Kidney (tissue), 14 donors: ENCODE results near the gene FMNL2. TPM values are rescaled to one million over a fixed set of nuclear protein-coding genes. Genes with fewer than 3 reads are reported as not detected.

Experiments used
- DNase-seq, 5 donors: peaks; one replicate each; pipeline ENCODE4 v3.0.0-alpha.2; 2013 to 2020
- FAIRE-seq: peaks from 2 replicates; lab custom pipeline; 2012; peaks lifted over from hg19 to GRCh38; lab: Jason Lieb, UNC
- H3K27ac ChIP-seq, 2 donors: one replicate each; pipeline ENCODE4 v1.7.0; 2013; ENCODE audit warnings: low read depth in 2 of 2, low read length in 2 of 2, inconsistent platforms in 1 of 2
- H3K27me3 ChIP-seq: one replicate; pipeline ENCODE4 v1.7.1; 2013; ENCODE audit warnings: low read length, inconsistent platforms; ENCODE audit not compliant: control insufficient read depth, insufficient read depth
- H3K36me3 ChIP-seq, 3 donors: one replicate each; pipeline versions ENCODE4 v1.7.0 to v1.7.1; 2013; ENCODE audit warnings: low read length in 3 of 3, control low read depth in 1 of 3, inconsistent platforms in 1 of 3; ENCODE audit not compliant: insufficient read depth in 3 of 3, control insufficient read depth in 2 of 3
- H3K4me1 ChIP-seq, 3 donors: one replicate each; pipeline versions ENCODE4 v1.7.0 to v1.7.1; 2013; ENCODE audit warnings: low read length in 3 of 3, inconsistent platforms in 1 of 3, low read depth in 1 of 3; ENCODE audit not compliant: control insufficient read depth in 2 of 3, insufficient read depth in 2 of 3
- H3K4me3 ChIP-seq, 3 donors: one replicate each; pipeline versions ENCODE4 v1.7.0 to v1.8.1; 2013; ENCODE audit warnings: low read length in 3 of 3, control low read depth in 1 of 3, inconsistent platforms in 1 of 3
- H3K9ac ChIP-seq, 3 donors: one replicate each; pipeline versions ENCODE4 v1.7.0 to v1.7.1; 2013; ENCODE audit warnings: low read length in 3 of 3, control low read depth in 1 of 3, inconsistent platforms in 1 of 3
- H3K9me3 ChIP-seq, 3 donors: one replicate each; pipeline versions ENCODE4 v1.7.0 to v1.7.1; 2013; ENCODE audit warnings: low read length in 3 of 3, control low read depth in 1 of 3, inconsistent platforms in 1 of 3; ENCODE audit not compliant: control insufficient read depth in 2 of 3, insufficient read depth in 1 of 3
- CTCF ChIP-seq: IDR thresholded peaks from 3 replicates; pipeline ENCODE4 v1.5.1; 2012; ENCODE audit warnings: mild to moderate bottlenecking, moderate library complexity, borderline replicate concordance; ENCODE audit not compliant: insufficient read depth; ENCODE audit errors: extremely low read depth
- intact Hi-C: fragments of 100-400 bp; cut with DNase I; formaldehyde crosslinking; loops from one replicate; pipeline ENCODE4 v1.11.1; 2022
- polyA plus RNA-seq: library from polyadenylated mRNA; stranded (reverse); fragments of 350-450 nt; fragmentation: Illumina TruSeq; extraction: RNeasy Lipid Tissue Mini Kit (QIAGEN cat#74804); gene quantifications from one replicate; pipeline ENCODE4 v1.2.3, GENCODE V29; 2014; ENCODE audit warnings: low read depth, low replicate concordance; ENCODE audit not compliant: insufficient read depth
- total RNA-seq: library from RNA; stranded (reverse); fragmentation: NEBNext Ultra II Directional; extraction: Animal tissue kit (Norgen Biotek cat#: 25700); gene quantifications from one replicate; pipeline ENCODE4 v1.2.1, GENCODE V29; 2021
- donor health status: control.
- donor health status: control.
- donor health status: control.
- donor health status: control.
- donor health status: control.
- donor health status: DM: yes; HTN: yes; CAD: no.
- donor health status: Normal renal cell carcinoma (clear cell type).

FMNL2 gene
- total and polyA plus RNA-seq, 2 donors from 2014 or later, result 10.7 to 39.1 TPM

- H3K27ac ChIP-seq, result no peak overlapping the region
Measured at GRCh38 chr2:152511981-152512380, 177.0 kb downstream of the FMNL2 start.

GRCh38 chr2:152513029-152513428 lies 178.1 kb downstream of the FMNL2 start:
- FAIRE-seq, result no peak
- H3K9me3 ChIP-seq, result no peaks in the 10 kb centered on the region
- no peak overlapping the region for H3K4me3 ChIP-seq
- DNase-seq, result no peak
- no peaks in the 10 kb centered on the region for H3K27me3 ChIP-seq
- TF ChIP-seq CTCF, result no peak
- intact Hi-C loops, result no loop called here
- H3K9ac ChIP-seq, result no peak overlapping the region
- no peaks in the 10 kb centered on the region for H3K36me3 ChIP-seq
- peaks cover 0 to 4% (median 0%) of the 10 kb centered on the region in 3 donors for H3K4me1 ChIP-seq
- no peak overlapping the region for H3K27ac ChIP-seq

More at GRCh38 chr2:152511981-152512380, 177.0 kb downstream of the FMNL2 start:
- no peak for DNase-seq
- H3K4me3 ChIP-seq, result no peak overlapping the region
- no peaks in the 10 kb centered on the region for H3K27me3 ChIP-seq
- no peaks in the 10 kb centered on the region for H3K9me3 ChIP-seq
- no peak overlapping the region for H3K9ac ChIP-seq
- FAIRE-seq, result no peak
- intact Hi-C loops, result no loop called here
- H3K4me1 ChIP-seq, result peaks cover 0 to 4% (median 2%) of the 10 kb centered on the region in 3 donors
- TF ChIP-seq CTCF, result no peak
- H3K36me3 ChIP-seq, result no peaks in the 10 kb centered on the region

- H3K4me3 ChIP-seq, result no peak overlapping the region
- DNase-seq, result no peak
- H3K9ac ChIP-seq, result no peak overlapping the region
- FAIRE-seq, result no peak
- intact Hi-C loops, result no loop called here
- H3K27ac ChIP-seq, result no peak overlapping the region
- no peak for TF ChIP-seq CTCF
- H3K9me3 ChIP-seq, result no peaks in the 10 kb centered on the region
- no peaks in the 10 kb centered on the region for H3K27me3 ChIP-seq
- no peaks in the 10 kb centered on the region for H3K36me3 ChIP-seq
- H3K4me1 ChIP-seq, result peaks cover 0 to 3% (median 0%) of the 10 kb centered on the region in 3 donors
Measured at GRCh38 chr2:152513681-152514080, 178.7 kb downstream of the FMNL2 start.

GRCh38 chr2:152518034-152518433 lies 183.1 kb downstream of the FMNL2 start:
- H3K9me3 ChIP-seq, result no peaks in the 10 kb centered on the region
- no peak overlapping the region for H3K4me3 ChIP-seq
- DNase-seq, result no peak
- H3K27me3 ChIP-seq, result no peaks in the 10 kb centered on the region
- H3K36me3 ChIP-seq, result no peaks in the 10 kb centered on the region
- intact Hi-C loops, result no loop called here
- no peak for TF ChIP-seq CTCF
- H3K27ac ChIP-seq, result no peak overlapping the region
- no peak for FAIRE-seq
- no peak overlapping the region for H3K9ac ChIP-seq
- peaks cover 0 to 5% (median 0%) of the 10 kb centered on the region in 3 donors for H3K4me1 ChIP-seq
